ENCODE results near the gene GPR161. TPM values are rescaled to one million over a fixed set of nuclear protein-coding genes. Genes with fewer than 3 reads are reported as not detected.

GPR161 gene
- total and polyA plus RNA-seq, 4 donors: 17.3 to 22.7 (median 21.3) TPM

DNA sequence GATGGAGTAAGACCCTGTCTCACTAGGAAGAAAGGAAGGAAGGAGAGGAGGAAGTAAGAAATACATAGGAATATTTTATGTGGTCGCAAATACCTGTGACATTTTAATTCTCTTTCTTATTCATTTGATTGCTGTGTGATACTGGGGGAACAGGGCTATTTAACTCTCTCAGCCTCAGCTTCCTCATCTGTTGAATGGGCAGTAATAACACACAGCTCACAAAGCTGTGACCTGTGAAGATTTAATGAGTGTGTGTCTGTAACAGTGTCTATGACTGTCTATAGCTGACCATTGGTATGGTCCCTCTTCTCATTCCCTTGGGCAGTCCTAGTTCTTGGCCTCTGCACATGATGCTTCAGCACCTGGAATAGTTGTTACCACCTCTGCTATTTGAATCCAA lies 13.6 kb upstream of the GPR161 start:
- Histone ChIP-seq H3K27me3 (ENCODE audit: control insufficient read depth, insufficient read depth, low read length) (no peaks in the 10 kb centered on the region), H3K27ac (ENCODE audit: low read depth, low read length) (no peak overlapping the region), H3K36me3 (ENCODE audit: control insufficient read depth, insufficient read depth, low read length) (no peaks in the 10 kb centered on the region), H3K4me3 (ENCODE audit: low read depth, low read length) (no peak overlapping the region), H3K9me3 (ENCODE audit: control insufficient read depth, insufficient read depth, low read length) (no peaks in the 10 kb centered on the region), H3K4me1 (ENCODE audit: control insufficient read depth, insufficient read depth, low read length) (no peaks in the 10 kb centered on the region)
- WGBS (ENCODE audit: insufficient coverage): no CpG with 5 or more reads among the region's 1 CpG
- DNase-seq (ENCODE audit: low read depth in 4 of 6, low spot score in 6 of 6): no peak

DNA sequence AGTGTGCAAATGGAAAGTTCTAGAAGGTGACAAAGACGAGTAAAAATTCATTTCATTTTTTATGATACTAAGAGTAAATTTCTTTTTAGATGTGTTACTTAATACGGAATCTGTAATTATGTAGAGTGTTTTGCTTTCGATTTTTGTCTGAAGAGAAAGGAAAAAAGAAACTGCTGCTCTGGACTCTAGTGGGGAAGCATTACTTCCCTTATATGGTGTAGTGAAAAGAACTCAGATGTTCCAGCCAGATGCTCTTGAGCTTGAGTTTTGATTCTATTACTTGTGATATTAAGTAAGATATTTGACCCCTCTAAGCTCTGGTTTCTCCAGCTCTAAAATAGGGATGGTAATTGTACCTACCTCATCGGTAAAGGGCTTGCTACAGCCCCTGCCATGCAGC lies 12.2 kb upstream of the GPR161 start:
- Histone ChIP-seq H3K27me3 (ENCODE audit: control insufficient read depth, insufficient read depth, low read length) (no peaks in the 10 kb centered on the region), H3K4me1 (ENCODE audit: control insufficient read depth, insufficient read depth, low read length) (no peaks in the 10 kb centered on the region), H3K27ac (ENCODE audit: low read depth, low read length) (no peak overlapping the region), H3K36me3 (ENCODE audit: control insufficient read depth, insufficient read depth, low read length) (no peaks in the 10 kb centered on the region), H3K9me3 (ENCODE audit: control insufficient read depth, insufficient read depth, low read length) (no peaks in the 10 kb centered on the region), H3K4me3 (ENCODE audit: low read depth, low read length) (no peak overlapping the region)
- WGBS (ENCODE audit: insufficient coverage): no CpG with 5 or more reads among the region's 4 CpGs
- DNase-seq (ENCODE audit: low read depth in 4 of 6, low spot score in 6 of 6): peak in 1 of 6 donors; percentile 15

DNA sequence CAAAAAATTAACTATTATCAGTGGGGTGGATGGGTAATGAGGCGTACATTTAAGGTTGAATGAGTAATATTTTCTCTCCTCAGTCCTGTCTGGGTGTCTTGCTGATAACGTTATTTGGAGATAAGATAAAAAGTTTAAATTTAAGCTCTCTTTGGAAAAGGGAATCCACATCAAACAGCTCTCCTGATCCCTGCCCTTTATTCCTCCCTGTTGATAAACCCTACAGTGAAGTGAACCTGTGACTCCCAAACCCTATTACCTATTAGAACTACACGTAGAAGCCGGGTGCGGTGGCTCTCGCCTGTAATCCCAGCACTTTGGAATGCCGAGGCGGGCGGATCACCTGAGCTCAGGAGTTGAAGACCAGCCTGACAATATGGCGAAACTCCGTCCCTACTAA lies 9.9 kb upstream of the GPR161 start:
- H3K36me3 ChIP-seq (ENCODE audit: control insufficient read depth, insufficient read depth, low read length): no peaks in the 10 kb centered on the region
- no peaks in the 10 kb centered on the region for H3K9me3 ChIP-seq (ENCODE audit: control insufficient read depth, insufficient read depth, low read length)
- no peak overlapping the region for H3K4me3 ChIP-seq (ENCODE audit: low read depth, low read length)
- 96% methylated on average over 7 of the region's 11 CpGs for WGBS (ENCODE audit: insufficient coverage)
- H3K27ac ChIP-seq (ENCODE audit: low read depth, low read length): no peak overlapping the region
- H3K27me3 ChIP-seq (ENCODE audit: control insufficient read depth, insufficient read depth, low read length): no peaks in the 10 kb centered on the region
- peak in 1 of 6 donors; percentile 6 for DNase-seq (ENCODE audit: low read depth in 4 of 6, low spot score in 6 of 6)
- no peaks in the 10 kb centered on the region for H3K4me1 ChIP-seq (ENCODE audit: control insufficient read depth, insufficient read depth, low read length)

DNA sequence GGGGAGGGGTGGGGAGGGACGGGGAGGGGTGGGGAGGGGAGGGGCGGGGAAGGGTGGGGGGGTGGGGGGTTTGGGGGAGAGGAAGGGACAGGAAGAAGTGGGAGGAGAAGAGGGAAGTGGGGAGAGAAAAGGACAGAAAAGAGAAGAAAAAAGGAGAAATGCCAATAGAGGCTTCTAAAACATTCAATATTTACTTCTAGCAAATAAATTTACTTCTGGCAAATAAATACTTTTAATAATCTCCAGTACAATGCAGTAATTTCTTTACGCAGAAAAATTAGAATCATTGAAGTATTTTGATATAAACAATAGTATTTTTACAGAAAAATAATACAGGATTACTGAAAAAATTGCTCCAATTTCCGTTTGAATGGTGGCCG lies 9.4 kb upstream of the GPR161 start:
- WGBS (ENCODE audit: insufficient coverage): no CpG with 5 or more reads among the region's 5 CpGs
- H3K9me3 ChIP-seq (ENCODE audit: control insufficient read depth, insufficient read depth, low read length): no peaks in the 10 kb centered on the region
- no peak overlapping the region for H3K27ac ChIP-seq (ENCODE audit: low read depth, low read length)
- no peaks in the 10 kb centered on the region for H3K4me1 ChIP-seq (ENCODE audit: control insufficient read depth, insufficient read depth, low read length)
- H3K36me3 ChIP-seq (ENCODE audit: control insufficient read depth, insufficient read depth, low read length): no peaks in the 10 kb centered on the region
- no peak for DNase-seq (ENCODE audit: low read depth in 4 of 6, low spot score in 6 of 6)
- no peaks in the 10 kb centered on the region for H3K27me3 ChIP-seq (ENCODE audit: control insufficient read depth, insufficient read depth, low read length)
- H3K4me3 ChIP-seq (ENCODE audit: low read depth, low read length): no peak overlapping the region

DNA sequence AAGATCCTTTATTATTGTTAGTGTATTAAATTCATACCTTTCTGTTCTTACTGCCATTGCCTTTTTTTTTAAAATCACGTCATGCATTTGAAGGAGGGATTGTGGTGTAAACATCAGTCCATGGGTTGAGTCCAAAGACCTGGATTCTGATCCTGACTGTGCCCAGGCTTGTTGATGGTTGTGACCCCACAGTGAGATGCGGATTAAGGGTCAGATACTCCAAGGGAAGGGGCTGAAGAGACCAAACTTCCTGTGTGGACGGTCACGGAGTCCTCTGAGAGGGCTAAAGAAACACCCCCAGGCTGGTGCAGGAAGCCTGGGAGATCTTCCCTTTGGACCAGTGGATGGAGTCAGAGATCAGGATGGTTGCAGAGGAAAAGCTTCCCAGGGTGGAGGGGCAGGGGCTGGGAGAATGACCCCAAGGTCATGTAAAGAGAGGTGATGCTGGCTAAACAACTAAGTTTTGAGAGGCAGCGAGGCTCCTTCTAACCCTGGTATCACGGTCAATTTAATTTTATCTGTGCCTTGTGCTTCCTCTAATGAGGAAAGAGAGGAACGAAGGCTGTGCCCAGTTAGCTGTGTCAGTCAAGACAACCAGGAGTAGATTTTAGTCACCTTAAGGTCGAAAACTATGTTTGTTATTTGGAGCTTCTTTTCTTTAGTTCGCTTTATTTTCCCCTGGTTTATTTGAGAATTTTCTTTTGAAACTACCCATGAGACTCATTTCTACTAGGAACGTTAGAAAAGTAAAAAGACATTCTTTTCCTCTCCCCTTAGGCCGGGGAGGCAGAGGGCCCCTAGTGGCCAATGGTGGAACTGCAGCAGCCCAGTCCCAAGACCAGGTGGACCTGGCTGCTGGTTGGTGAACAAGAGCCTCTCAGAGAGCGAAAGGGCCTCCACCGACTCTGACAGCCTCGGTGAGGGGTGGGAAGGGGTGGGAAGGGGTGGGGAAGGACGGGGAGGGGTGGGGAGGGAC lies 8.7 kb upstream of the GPR161 start:
- no peaks in the 10 kb centered on the region for H3K9me3 ChIP-seq (ENCODE audit: control insufficient read depth, insufficient read depth, low read length)
- no peaks in the 10 kb centered on the region for H3K36me3 ChIP-seq (ENCODE audit: control insufficient read depth, insufficient read depth, low read length)
- no peaks in the 10 kb centered on the region for H3K27me3 ChIP-seq (ENCODE audit: control insufficient read depth, insufficient read depth, low read length)
- H3K4me3 ChIP-seq (ENCODE audit: low read depth, low read length): no peak overlapping the region
- WGBS (ENCODE audit: insufficient coverage): 60% methylated on average over 4 of the region's 15 CpGs
- H3K4me1 ChIP-seq (ENCODE audit: control insufficient read depth, insufficient read depth, low read length): no peaks in the 10 kb centered on the region
- peak in 3 of 6 donors; percentile 52 to 91 (median 90) for DNase-seq (ENCODE audit: low read depth in 4 of 6, low spot score in 6 of 6)
- H3K27ac ChIP-seq (ENCODE audit: low read depth, low read length): no peak overlapping the region

DNA sequence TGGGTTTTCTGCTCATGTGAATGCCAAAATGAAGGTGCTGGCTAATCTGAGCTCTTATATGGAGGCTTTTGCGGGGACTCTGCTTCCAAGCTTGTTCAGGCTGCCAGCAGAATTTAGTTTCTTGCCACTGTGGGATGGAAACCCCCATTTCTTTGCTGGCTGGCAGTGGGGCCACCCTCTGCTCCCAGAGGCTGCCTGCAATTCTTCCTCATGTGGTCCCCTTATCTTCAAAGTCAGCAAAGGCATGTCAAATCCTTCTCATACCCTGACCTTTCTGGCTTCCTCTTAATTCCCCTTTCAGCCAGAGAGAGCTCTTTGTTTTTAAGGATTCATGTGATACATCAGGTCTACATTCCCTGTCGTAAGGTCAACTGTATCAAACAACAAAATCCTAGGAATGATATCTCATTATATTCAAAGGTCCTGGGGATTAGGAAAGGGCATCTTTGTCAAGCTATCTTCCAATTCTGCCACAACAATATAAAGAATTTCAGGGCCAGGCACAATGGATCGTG lies 5.2 kb upstream of the GPR161 start:
- 100% methylated on average over 1 of the region's 3 CpGs for WGBS (ENCODE audit: insufficient coverage)

DNA sequence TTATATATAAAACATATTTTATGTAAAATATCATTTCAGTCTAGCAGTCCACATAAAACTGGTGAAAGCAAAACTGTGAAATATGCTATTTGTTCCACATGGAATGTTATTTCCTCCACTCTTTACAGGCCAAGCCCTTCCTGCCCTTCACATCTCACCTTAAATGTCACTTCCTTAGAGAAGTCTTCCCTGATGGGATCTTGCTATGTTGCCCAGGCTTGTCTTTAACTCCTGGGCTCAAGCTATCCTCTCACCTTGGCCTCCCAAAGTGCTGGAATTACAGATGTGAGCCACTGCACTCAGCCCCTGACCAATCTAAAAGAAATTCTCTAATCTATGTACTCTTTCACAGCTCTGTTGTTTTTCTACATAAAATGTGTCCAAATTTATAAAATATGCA lies 2.3 kb upstream of the GPR161 start:
- DNase-seq (ENCODE audit: low read depth in 4 of 6, low spot score in 6 of 6): no peak
- no peak overlapping the region for H3K4me3 ChIP-seq (ENCODE audit: low read depth, low read length)
- H3K36me3 ChIP-seq (ENCODE audit: control insufficient read depth, insufficient read depth, low read length): no peaks in the 10 kb centered on the region
- no peaks in the 10 kb centered on the region for H3K27me3 ChIP-seq (ENCODE audit: control insufficient read depth, insufficient read depth, low read length)
- H3K27ac ChIP-seq (ENCODE audit: low read depth, low read length): no peak overlapping the region
- H3K4me1 ChIP-seq (ENCODE audit: control insufficient read depth, insufficient read depth, low read length): peaks cover 16% of the 10 kb centered on the region
- H3K9me3 ChIP-seq (ENCODE audit: control insufficient read depth, insufficient read depth, low read length): no peaks in the 10 kb centered on the region

More for the DNA sequence above, 5.2 kb upstream of the GPR161 start:
- H3K27me3 ChIP-seq (ENCODE audit: control insufficient read depth, insufficient read depth, low read length): no peaks in the 10 kb centered on the region
- no peak overlapping the region for H3K4me3 ChIP-seq (ENCODE audit: low read depth, low read length)
- H3K27ac ChIP-seq (ENCODE audit: low read depth, low read length): no peak overlapping the region
- no peak for DNase-seq (ENCODE audit: low read depth in 4 of 6, low spot score in 6 of 6)
- no peaks in the 10 kb centered on the region for H3K9me3 ChIP-seq (ENCODE audit: control insufficient read depth, insufficient read depth, low read length)
- no peaks in the 10 kb centered on the region for H3K36me3 ChIP-seq (ENCODE audit: control insufficient read depth, insufficient read depth, low read length)
- peaks cover 6% of the 10 kb centered on the region for H3K4me1 ChIP-seq (ENCODE audit: control insufficient read depth, insufficient read depth, low read length)

DNA sequence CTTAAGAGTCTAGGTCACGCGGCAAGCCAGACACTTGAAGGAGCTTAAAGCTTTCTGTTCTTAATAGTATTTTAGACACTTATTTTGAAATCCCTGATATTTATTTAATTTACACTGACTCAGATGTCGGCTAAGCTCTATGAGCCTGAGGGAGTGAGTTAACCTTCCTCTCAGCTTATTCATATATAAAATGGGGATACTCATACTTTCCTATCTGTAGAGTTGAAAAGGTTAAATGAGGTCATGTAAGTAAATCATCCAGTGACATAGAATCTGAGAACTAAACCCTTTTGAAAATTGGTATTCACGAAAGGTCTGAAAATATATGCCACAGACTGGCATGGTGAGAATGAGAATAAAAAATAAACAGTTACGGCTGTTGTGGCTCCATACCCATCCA lies 1.4 kb upstream of the GPR161 start:
- no peak overlapping the region for H3K27ac ChIP-seq (ENCODE audit: low read depth, low read length)
- no peaks in the 10 kb centered on the region for H3K27me3 ChIP-seq (ENCODE audit: control insufficient read depth, insufficient read depth, low read length)
- H3K36me3 ChIP-seq (ENCODE audit: control insufficient read depth, insufficient read depth, low read length): no peaks in the 10 kb centered on the region
- DNase-seq (ENCODE audit: low read depth in 4 of 6, low spot score in 6 of 6): peak in 1 of 6 donors; percentile 9
- 72% methylated on average over 2 of the region's 5 CpGs for WGBS (ENCODE audit: insufficient coverage)
- no peaks in the 10 kb centered on the region for H3K9me3 ChIP-seq (ENCODE audit: control insufficient read depth, insufficient read depth, low read length)
- peaks cover 16% of the 10 kb centered on the region for H3K4me1 ChIP-seq (ENCODE audit: control insufficient read depth, insufficient read depth, low read length)
- H3K4me3 ChIP-seq (ENCODE audit: low read depth, low read length): no peak overlapping the region

DNA sequence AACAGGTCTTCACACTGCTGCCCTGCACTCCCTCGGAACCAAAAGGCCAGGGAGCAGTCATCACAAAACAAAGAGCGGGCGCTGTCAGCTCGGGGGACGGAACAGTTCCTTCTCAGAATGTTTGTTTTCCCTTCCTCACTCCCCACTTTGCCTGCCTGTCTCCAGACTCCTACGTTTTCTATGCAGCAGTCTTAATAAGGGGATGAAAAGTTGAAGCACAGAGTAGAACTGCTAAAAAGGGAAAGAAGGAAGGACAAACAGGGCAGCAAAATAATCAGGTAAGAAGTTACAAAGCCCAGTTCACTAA lies 738 bp upstream of the GPR161 start:
- 0% methylated on average over 3 of the region's 6 CpGs for WGBS (ENCODE audit: insufficient coverage)
- H3K27me3 ChIP-seq (ENCODE audit: control insufficient read depth, insufficient read depth, low read length): no peaks in the 10 kb centered on the region
- peak overlapping the region; percentile 80 for H3K4me3 ChIP-seq (ENCODE audit: low read depth, low read length)
- no peaks in the 10 kb centered on the region for H3K9me3 ChIP-seq (ENCODE audit: control insufficient read depth, insufficient read depth, low read length)
- H3K27ac ChIP-seq (ENCODE audit: low read depth, low read length): peak overlapping the region; percentile 86
- H3K4me1 ChIP-seq (ENCODE audit: control insufficient read depth, insufficient read depth, low read length): peaks cover 16% of the 10 kb centered on the region
- H3K36me3 ChIP-seq (ENCODE audit: control insufficient read depth, insufficient read depth, low read length): no peaks in the 10 kb centered on the region
- no peak for DNase-seq (ENCODE audit: low read depth in 4 of 6, low spot score in 6 of 6)
